HepG2 (cell line): Measurements from ENCODE around the gene SYNE2. TPM values are rescaled to one million over a fixed set of nuclear protein-coding genes. Genes with fewer than 3 reads are reported as not detected.

Experiments used
- ATAC-seq: fragments of 200-7000 bp; cut with Tn5 transposase; 3 replicates; pipeline ENCODE4 v1.9.1; 2020; ENCODE audit warnings: mild to moderate bottlenecking, moderate library complexity
- BruUV-seq: library from RNA; stranded (reverse); fragments of 400-500 nt; replicated peaks from 2 replicates; lab custom pipeline; 2021; lab: Mats Ljungman, UMichigan
- CTCF ChIA-PET: fragments of 300-600 bp; formaldehyde crosslinking; extraction: SDS; loops from one replicate; lab custom pipeline; 2021; ENCODE audit warnings: low total read pairs, inconsistent platforms, low intra/inter-chr PET ratio; lab: Yijun Ruan, JAX
- POLR2A ChIA-PET: fragments of 350-600 bp; sonication (Branson Sonifier 250); formaldehyde crosslinking; loops from one replicate; lab custom pipeline; 2020; ENCODE audit warnings: antibody characterized with exemption, inconsistent platforms; lab: Yijun Ruan, JAX
- DNase-seq: peaks from one replicate; pipeline ENCODE4 v3.0.0-alpha.2; 2015; ENCODE audit warnings: low spot score
- FAIRE-seq: peaks from 3 replicates; lab custom pipeline; 2011; peaks lifted over from hg19 to GRCh38; lab: Jason Lieb, UNC
- H2AFZ ChIP-seq: one replicate; pipeline ENCODE4 v1.6.1; 2011; ENCODE audit warnings: low read length, inconsistent platforms
- H3K27ac ChIP-seq: fragments of 300-600 bp; 3 replicates; pipeline ENCODE4 v1.8.0; 2011; ENCODE audit warnings: mixed run types, mild to moderate bottlenecking, mixed read lengths, low read length, inconsistent platforms; ENCODE audit not compliant: insufficient read depth; ENCODE audit errors: extremely low read length
- H3K27me3 ChIP-seq, 2 experiments: fragments of 200-600 bp in 1 of 2; 2 replicates in 1 of 2; 3 replicates in 1 of 2; pipeline versions ENCODE4 v1.6.0 to v1.8.0; 2011; ENCODE audit warnings: low read length in 2 of 2, mild to moderate bottlenecking in 2 of 2, moderate library complexity in 2 of 2, inconsistent platforms in 1 of 2; ENCODE audit not compliant: insufficient read depth in 2 of 2, control insufficient read depth in 1 of 2
- H3K36me3 ChIP-seq, 2 experiments: fragments of 200-600 bp in 1 of 2; replicated peaks in 1 of 2; 2 replicates in 1 of 2; 3 replicates in 1 of 2; pipeline versions ENCODE4 v1.5.1 to v1.8.0; 2011; ENCODE audit warnings: low read length in 2 of 2, inconsistent platforms in 1 of 2; ENCODE audit not compliant: insufficient read depth in 2 of 2, control insufficient read depth in 1 of 2
- H3K4me1 ChIP-seq: 2 replicates; pipeline ENCODE4 v1.5.1; 2012; ENCODE audit warnings: low read length, inconsistent platforms; ENCODE audit not compliant: insufficient read depth
- H3K4me2 ChIP-seq: 2 replicates; pipeline ENCODE4 v1.6.0; 2011; ENCODE audit warnings: low read depth, low read length, inconsistent platforms
- H3K4me3 ChIP-seq, 3 experiments: fragments of 200-600 bp in 1 of 3; sonication (generic), shearing (Covaris generic) in 1 of 3; replicated peaks in 1 of 3; 2 replicates each; pipeline ENCODE4 v1.5.1; 2011 to 2016; ENCODE audit warnings: low read length in 3 of 3, inconsistent platforms in 2 of 3, low read depth in 2 of 3, mild to moderate bottlenecking in 2 of 3, control low read depth in 1 of 3, mixed read lengths in 1 of 3; ENCODE audit not compliant: insufficient read depth in 1 of 3
- H3K79me2 ChIP-seq: one replicate; pipeline ENCODE4 v1.6.1; 2011; ENCODE audit warnings: low read length, inconsistent platforms; ENCODE audit not compliant: insufficient read depth
- H3K9ac ChIP-seq: 2 replicates; pipeline ENCODE4 v1.6.0; 2011; ENCODE audit warnings: mild to moderate bottlenecking, low read depth, low read length, inconsistent platforms; ENCODE audit not compliant: insufficient read depth
- H3K9me3 ChIP-seq: 2 replicates; pipeline ENCODE4 v1.5.1; 2012; ENCODE audit warnings: mild to moderate bottlenecking, low read length
- H4K20me1 ChIP-seq: 2 replicates; pipeline ENCODE4 v1.6.0; 2011; ENCODE audit warnings: inconsistent platforms, mild to moderate bottlenecking, low read length, moderate library complexity; ENCODE audit not compliant: insufficient read depth
- GMEB1 ChIP-seq: sonication (generic); formaldehyde crosslinking; IDR thresholded peaks from 2 replicates; pipeline ENCODE4 v1.5.1; 2020; ENCODE audit warnings: missing genetic modification reagents, mild to moderate bottlenecking, borderline replicate concordance
- HDAC1 ChIP-seq: sonication (generic); formaldehyde crosslinking; IDR thresholded peaks from 2 replicates; pipeline ENCODE4 v1.5.1; 2020; ENCODE audit warnings: mild to moderate bottlenecking, missing genetic modification reagents
- KDM2A ChIP-seq: sonication (generic); formaldehyde crosslinking; IDR thresholded peaks from 2 replicates; pipeline ENCODE4 v1.4.0; 2020; ENCODE audit warnings: low read depth, missing genetic modification reagents, borderline replicate concordance
- KDM3A ChIP-seq: IDR thresholded peaks from 2 replicates; pipeline ENCODE4 v1.6.1; 2018; ENCODE audit warnings: low read depth, missing compliant biosample characterization
- MLLT10 ChIP-seq: sonication (generic); formaldehyde crosslinking; IDR thresholded peaks from 2 replicates; pipeline ENCODE4 v1.4.0; 2020; ENCODE audit warnings: missing genetic modification reagents
- NAIF1 ChIP-seq: sonication (generic); formaldehyde crosslinking; IDR thresholded peaks from 2 replicates; pipeline ENCODE4 v1.5.0; 2020; ENCODE audit warnings: mild to moderate bottlenecking, missing genetic modification reagents, borderline replicate concordance
- NFATC3 ChIP-seq: sonication (generic); formaldehyde crosslinking; IDR thresholded peaks from 2 replicates; pipeline ENCODE4 v1.5.1; 2020; ENCODE audit warnings: mild to moderate bottlenecking, missing genetic modification reagents
- POLR2AphosphoS5 ChIP-seq: IDR thresholded peaks from 2 replicates; pipeline ENCODE4 v1.6.1; 2012; ENCODE audit warnings: low read depth, low read length
- PTBP1 ChIP-seq: fragments of 200-400 bp; formaldehyde crosslinking; IDR thresholded peaks from 2 replicates; pipeline ENCODE4 v1.6.1; 2018; ENCODE audit warnings: low read length, low read depth; ENCODE audit not compliant: poor library complexity, severe bottlenecking
- SMC3 ChIP-seq: IDR thresholded peaks from 2 replicates; pipeline ENCODE4 v1.6.1; 2011; ENCODE audit warnings: low read length, improper control_type of control experiment
- TBP ChIP-seq: sonication (generic); formaldehyde crosslinking; IDR thresholded peaks from 2 replicates; pipeline ENCODE4 v1.5.0; 2020; ENCODE audit warnings: missing genetic modification reagents
- ZNF430 ChIP-seq: sonication (generic); formaldehyde crosslinking; IDR thresholded peaks from 2 replicates; pipeline ENCODE4 v1.9.0; 2021; ENCODE audit warnings: mild to moderate bottlenecking, missing genetic modification reagents
- ZNF878 ChIP-seq: sonication (generic); formaldehyde crosslinking; IDR thresholded peaks from 2 replicates; pipeline ENCODE4 v1.8.1; 2023; ENCODE audit warnings: mild to moderate bottlenecking, missing genetic modification reagents, moderate library complexity
- WGBS: methylation state at CpG from one replicate; pipeline ENCODE4 v1.1.6; 2017; ENCODE audit warnings: low lambda C conversion rate; 5-methylcytosine and 5-hydroxymethylcytosine counted together
- in situ Hi-C: cut with HindIII; loops from 2 replicates; pipeline ENCODE4 v1.10.0; 2017; ENCODE audit warnings: low pct_unique_long_range_greater_than_20kb; ENCODE audit not compliant: extremely low pct_ligation_motif_present
- intact Hi-C: fragments of 100-400 bp; cut with micrococcal nuclease; formaldehyde crosslinking; loops from one replicate; pipeline ENCODE4 v1.10.0; 2022; ENCODE audit not compliant: unreplicated experiment
- polyA plus RNA-seq, 8 experiments: library from polyadenylated mRNA; depleted of rRNA in 3 of 8; stranded (reverse) in 7 of 8; unstranded in 1 of 8; fragments of >200 nt; fragmentation: Illumina TruSeq in 4 of 8; extraction: Trizol in 4 of 8; gene quantifications; 2 replicates each; pipeline versions ENCODE4 v1.2.1 to v1.2.3, GENCODE V29; 2011 to 2016; ENCODE audit warnings: low read depth in 4 of 8, missing spikeins in 1 of 8, mixed read lengths in 1 of 8; ENCODE audit not compliant: insufficient read depth in 1 of 8
- total RNA-seq, 5 experiments: library from RNA; depleted of rRNA; stranded (reverse); fragments of >200 nt; fragmentation: Illumina TruSeq; extraction: Trizol; gene quantifications; 2 replicates each; pipeline ENCODE4 v1.2.3, GENCODE V29; 2016; ENCODE audit warnings: low read depth in 1 of 5
- TF ChIP-seq, protein P1 (sequence below): sonication (generic); formaldehyde crosslinking; IDR thresholded peaks from 2 replicates; pipeline ENCODE4 v1.4.0; 2020; ENCODE audit warnings: mild to moderate bottlenecking, missing genetic modification reagents

Gene SYNE2
- total and polyA plus RNA-seq, 2 of the 13 experiments (the other 11 are each of a cell fraction or from before 2014, with no cell fraction given), result 6.2 to 13.3 TPM

- H3K4me2 ChIP-seq, result no peak overlapping the region
- H3K36me3 ChIP-seq, result peaks cover 0 to 12% of the 10 kb centered on the region in 2 experiments; a peak in 1 of 5 replicates
- no peaks in the 10 kb centered on the region for H3K9me3 ChIP-seq
- H3K27ac ChIP-seq, result no peak overlapping the region
- BruUV-seq, result no TSS peak
- no peaks in the 10 kb centered on the region for H3K27me3 ChIP-seq
- ChIA-PET POLR2A (no interaction called here), CTCF (no interaction called here)
- H3K79me2 ChIP-seq, result no peaks in the 10 kb centered on the region
- no peaks in the 10 kb centered on the region for H3K4me1 ChIP-seq
- H2AFZ ChIP-seq, result no peak overlapping the region
- ATAC-seq (no peak), DNase-seq (no peak), FAIRE-seq (no peak)
- intact Hi-C loops (no loop called here), in situ Hi-C loops (no loop called here)
- H3K9ac ChIP-seq, result no peak overlapping the region
- WGBS, result 98% methylated on average over 7 of the region's 7 CpGs
- TF ChIP-seq TBP (CRISPR knock-in tag) (no peak), ZNF878 (CRISPR knock-in tag) (no peak), GMEB1 (CRISPR knock-in tag) (no peak), ZNF430 (CRISPR knock-in tag) (no peak), NAIF1 (no peak), KDM3A (no peak), NFATC3 (no peak), PTBP1 (no peak), MLLT10 (CRISPR knock-in tag) (no peak), SMC3 (no peak), POLR2AphosphoS5 (no peak), KDM2A (CRISPR knock-in tag) (no peak), HDAC1 (CRISPR knock-in tag) (no peak)
- TF ChIP-seq, protein P1, sequence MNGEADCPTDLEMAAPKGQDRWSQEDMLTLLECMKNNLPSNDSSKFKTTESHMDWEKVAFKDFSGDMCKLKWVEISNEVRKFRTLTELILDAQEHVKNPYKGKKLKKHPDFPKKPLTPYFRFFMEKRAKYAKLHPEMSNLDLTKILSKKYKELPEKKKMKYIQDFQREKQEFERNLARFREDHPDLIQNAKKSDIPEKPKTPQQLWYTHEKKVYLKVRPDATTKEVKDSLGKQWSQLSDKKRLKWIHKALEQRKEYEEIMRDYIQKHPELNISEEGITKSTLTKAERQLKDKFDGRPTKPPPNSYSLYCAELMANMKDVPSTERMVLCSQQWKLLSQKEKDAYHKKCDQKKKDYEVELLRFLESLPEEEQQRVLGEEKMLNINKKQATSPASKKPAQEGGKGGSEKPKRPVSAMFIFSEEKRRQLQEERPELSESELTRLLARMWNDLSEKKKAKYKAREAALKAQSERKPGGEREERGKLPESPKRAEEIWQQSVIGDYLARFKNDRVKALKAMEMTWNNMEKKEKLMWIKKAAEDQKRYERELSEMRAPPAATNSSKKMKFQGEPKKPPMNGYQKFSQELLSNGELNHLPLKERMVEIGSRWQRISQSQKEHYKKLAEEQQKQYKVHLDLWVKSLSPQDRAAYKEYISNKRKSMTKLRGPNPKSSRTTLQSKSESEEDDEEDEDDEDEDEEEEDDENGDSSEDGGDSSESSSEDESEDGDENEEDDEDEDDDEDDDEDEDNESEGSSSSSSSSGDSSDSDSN, result no peak
- no peaks in the 10 kb centered on the region for H4K20me1 ChIP-seq
- H3K4me3 ChIP-seq, result no peak overlapping the region
Measured at GRCh38 chr14:64217834-64218233, 365.0 kb downstream of the SYNE2 start.
